ENCODE measurements around the gene FLNB. TPM values are rescaled to one million over a fixed set of nuclear protein-coding genes. Genes with fewer than 3 reads are reported as not detected.

Gene FLNB
- polyA plus RNA-seq, 1 of the 3 experiments (the other 2 are of a cell fraction) = 127 TPM

- Histone ChIP-seq H3K4me2 (no peak overlapping the region), H3F3A (replicated peaks; ENCODE audit: insufficient read depth) (peaks cover 36% of the 10 kb centered on the region), H3K36me3 (replicated peaks in 1 of 2; ENCODE audit: control insufficient read depth in 1 of 2, insufficient read depth in 2 of 2, low read length in 1 of 2) (no peaks in the 10 kb centered on the region), H3K9me2 (no peaks in the 10 kb centered on the region), H3K4me3 (ENCODE audit: low read depth in 2 of 2, low read length in 1 of 2) (no peak overlapping the region), H3K27ac (ENCODE audit: low read depth in 2 of 2, low read length in 1 of 2) (peak overlapping the region in 1 of 2 experiments; percentile 88; a peak in 1 of 4 replicates), H2AFZ (ENCODE audit: low read depth) (no peak overlapping the region), H3K79me2 (ENCODE audit: insufficient read depth) (no peaks in the 10 kb centered on the region), H3K27me3 (ENCODE audit: insufficient read depth) (no peaks in the 10 kb centered on the region), H3K9ac (no peak overlapping the region), H4K20me1 (ENCODE audit: insufficient read depth) (no peaks in the 10 kb centered on the region), H3K9me3 (no peaks in the 10 kb centered on the region), H3K4me1 (ENCODE audit: control insufficient read depth in 1 of 2, insufficient read depth in 2 of 2, low read depth in 1 of 2, low read length in 1 of 2) (peaks cover 7 to 37% of the 10 kb centered on the region in 2 experiments; a peak in 3 of 4 replicates)
- ChIA-PET POLR2A (no interaction called here), CTCF (interaction anchor here (0.9 to 1.4 kb wide), 2 partner anchors 36 to 247 kb away, joined by 3 read pairs; no protein-coding TSS in a partner anchor)
- WGBS (ENCODE audit: low lambda C conversion rate) = 86% methylated on average over 2 of the region's 4 CpGs
- no peak for DNase-seq
- TF ChIP-seq JUND (IDR thresholded peaks at IDR 0.05) (no peak), SIN3A (IDR thresholded peaks at IDR 0.05; ENCODE audit: borderline replicate concordance, low read depth, low read length) (no peak), MEF2A (IDR thresholded peaks at IDR 0.05; ENCODE audit: borderline replicate concordance, low read depth) (no peak), EP300 (IDR thresholded peaks at IDR 0.05; ENCODE audit: borderline replicate concordance in 1 of 2, low read depth in 1 of 2, low read length in 1 of 2) (no peak), POLR2AphosphoS5 (IDR thresholded peaks at IDR 0.05; ENCODE audit: low read depth, low read length) (no peak), NFIC (IDR thresholded peaks at IDR 0.05; ENCODE audit: borderline replicate concordance) (no peak), TAF1 (IDR thresholded peaks at IDR 0.05; ENCODE audit: borderline replicate concordance, low read depth, low read length) (no peak), TCF12 (IDR thresholded peaks at IDR 0.05) (no peak), MXI1 (IDR thresholded peaks at IDR 0.05; ENCODE audit: low read depth, low read length) (no peak), SMC3 (IDR thresholded peaks at IDR 0.05; ENCODE audit: low read depth, low read length) (no peak), TEAD4 (IDR thresholded peaks at IDR 0.05; ENCODE audit: borderline replicate concordance, insufficient read depth) (no peak), FOXJ3 (CRISPR knock-in tag; IDR thresholded peaks at IDR 0.05) (no peak), RXRA (IDR thresholded peaks at IDR 0.05; ENCODE audit: borderline replicate concordance, low read depth) (no peak)
- TF ChIP-seq, protein P1, sequence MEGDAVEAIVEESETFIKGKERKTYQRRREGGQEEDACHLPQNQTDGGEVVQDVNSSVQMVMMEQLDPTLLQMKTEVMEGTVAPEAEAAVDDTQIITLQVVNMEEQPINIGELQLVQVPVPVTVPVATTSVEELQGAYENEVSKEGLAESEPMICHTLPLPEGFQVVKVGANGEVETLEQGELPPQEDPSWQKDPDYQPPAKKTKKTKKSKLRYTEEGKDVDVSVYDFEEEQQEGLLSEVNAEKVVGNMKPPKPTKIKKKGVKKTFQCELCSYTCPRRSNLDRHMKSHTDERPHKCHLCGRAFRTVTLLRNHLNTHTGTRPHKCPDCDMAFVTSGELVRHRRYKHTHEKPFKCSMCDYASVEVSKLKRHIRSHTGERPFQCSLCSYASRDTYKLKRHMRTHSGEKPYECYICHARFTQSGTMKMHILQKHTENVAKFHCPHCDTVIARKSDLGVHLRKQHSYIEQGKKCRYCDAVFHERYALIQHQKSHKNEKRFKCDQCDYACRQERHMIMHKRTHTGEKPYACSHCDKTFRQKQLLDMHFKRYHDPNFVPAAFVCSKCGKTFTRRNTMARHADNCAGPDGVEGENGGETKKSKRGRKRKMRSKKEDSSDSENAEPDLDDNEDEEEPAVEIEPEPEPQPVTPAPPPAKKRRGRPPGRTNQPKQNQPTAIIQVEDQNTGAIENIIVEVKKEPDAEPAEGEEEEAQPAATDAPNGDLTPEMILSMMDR (IDR thresholded peaks at IDR 0.05) = no peak
- TF ChIP-seq, protein P2, sequence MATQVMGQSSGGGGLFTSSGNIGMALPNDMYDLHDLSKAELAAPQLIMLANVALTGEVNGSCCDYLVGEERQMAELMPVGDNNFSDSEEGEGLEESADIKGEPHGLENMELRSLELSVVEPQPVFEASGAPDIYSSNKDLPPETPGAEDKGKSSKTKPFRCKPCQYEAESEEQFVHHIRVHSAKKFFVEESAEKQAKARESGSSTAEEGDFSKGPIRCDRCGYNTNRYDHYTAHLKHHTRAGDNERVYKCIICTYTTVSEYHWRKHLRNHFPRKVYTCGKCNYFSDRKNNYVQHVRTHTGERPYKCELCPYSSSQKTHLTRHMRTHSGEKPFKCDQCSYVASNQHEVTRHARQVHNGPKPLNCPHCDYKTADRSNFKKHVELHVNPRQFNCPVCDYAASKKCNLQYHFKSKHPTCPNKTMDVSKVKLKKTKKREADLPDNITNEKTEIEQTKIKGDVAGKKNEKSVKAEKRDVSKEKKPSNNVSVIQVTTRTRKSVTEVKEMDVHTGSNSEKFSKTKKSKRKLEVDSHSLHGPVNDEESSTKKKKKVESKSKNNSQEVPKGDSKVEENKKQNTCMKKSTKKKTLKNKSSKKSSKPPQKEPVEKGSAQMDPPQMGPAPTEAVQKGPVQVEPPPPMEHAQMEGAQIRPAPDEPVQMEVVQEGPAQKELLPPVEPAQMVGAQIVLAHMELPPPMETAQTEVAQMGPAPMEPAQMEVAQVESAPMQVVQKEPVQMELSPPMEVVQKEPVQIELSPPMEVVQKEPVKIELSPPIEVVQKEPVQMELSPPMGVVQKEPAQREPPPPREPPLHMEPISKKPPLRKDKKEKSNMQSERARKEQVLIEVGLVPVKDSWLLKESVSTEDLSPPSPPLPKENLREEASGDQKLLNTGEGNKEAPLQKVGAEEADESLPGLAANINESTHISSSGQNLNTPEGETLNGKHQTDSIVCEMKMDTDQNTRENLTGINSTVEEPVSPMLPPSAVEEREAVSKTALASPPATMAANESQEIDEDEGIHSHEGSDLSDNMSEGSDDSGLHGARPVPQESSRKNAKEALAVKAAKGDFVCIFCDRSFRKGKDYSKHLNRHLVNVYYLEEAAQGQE (IDR thresholded peaks at IDR 0.05; ENCODE audit: low read depth, low read length) = no peak
- TF ChIP-seq, protein P3, sequence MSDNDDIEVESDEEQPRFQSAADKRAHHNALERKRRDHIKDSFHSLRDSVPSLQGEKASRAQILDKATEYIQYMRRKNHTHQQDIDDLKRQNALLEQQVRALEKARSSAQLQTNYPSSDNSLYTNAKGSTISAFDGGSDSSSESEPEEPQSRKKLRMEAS (IDR thresholded peaks at IDR 0.05; ENCODE audit: low read depth) = no peak
Observed at GRCh38 chr3:57971975-57972374, 36.2 kb upstream of the FLNB start.

Data from SK-N-SH (cell line).